ENCODE results near the gene ZBTB14. TPM values are rescaled to one million over a fixed set of nuclear protein-coding genes. Genes with fewer than 3 reads are reported as not detected.

Gene ZBTB14
- total RNA-seq, 1 donor from 2014 or later: 13.3 TPM

- peaks cover 26% of the 10 kb centered on the region for H3K36me3 ChIP-seq
- no peaks in the 10 kb centered on the region for H3K9me3 ChIP-seq
- no peaks in the 10 kb centered on the region for H3K4me1 ChIP-seq
- no peak overlapping the region for H3K27ac ChIP-seq
- no peak overlapping the region for H3K4me3 ChIP-seq
- no peak for TF ChIP-seq CTCF (IDR thresholded peaks at IDR 0.05)
- ATAC-seq (no peak), DNase-seq (no peak)
- intact Hi-C loops (cut with DNase I): no loop called here
- no peaks in the 10 kb centered on the region for H3K27me3 ChIP-seq (ENCODE audit: low read depth)
These were observed 7.7 kb downstream of the ZBTB14 start for GRCh38 chr18:5287854-5288253.

- no peak for TF ChIP-seq CTCF (IDR thresholded peaks at IDR 0.05)
- no peaks in the 10 kb centered on the region for H3K27me3 ChIP-seq (ENCODE audit: low read depth)
- no peaks in the 10 kb centered on the region for H3K4me1 ChIP-seq
- DNase-seq (no peak), ATAC-seq (no peak)
- intact Hi-C loops (cut with DNase I): no loop called here
- H3K36me3 ChIP-seq: peaks cover 20% of the 10 kb centered on the region
- no peaks in the 10 kb centered on the region for H3K9me3 ChIP-seq
- no peak overlapping the region for H3K4me3 ChIP-seq
- H3K27ac ChIP-seq: no peak overlapping the region
These were observed 9.0 kb downstream of the ZBTB14 start for GRCh38 chr18:5286525-5286924.

GRCh38 chr18:5285326-5285725, 10.2 kb downstream of the ZBTB14 start:
- H3K36me3 ChIP-seq: peaks cover 8% of the 10 kb centered on the region
- H3K4me1 ChIP-seq: no peaks in the 10 kb centered on the region
- no peaks in the 10 kb centered on the region for H3K27me3 ChIP-seq (ENCODE audit: low read depth)
- no peak overlapping the region for H3K4me3 ChIP-seq
- intact Hi-C loops (cut with DNase I): no loop called here
- no peak overlapping the region for H3K27ac ChIP-seq
- H3K9me3 ChIP-seq: no peaks in the 10 kb centered on the region
- TF ChIP-seq CTCF (IDR thresholded peaks at IDR 0.05): no peak
- ATAC-seq (no peak), DNase-seq (no peak)

GRCh38 chr18:5284808-5285207, 10.7 kb downstream of the ZBTB14 start:
- Histone ChIP-seq H3K4me1 (no peaks in the 10 kb centered on the region), H3K36me3 (peaks cover 3% of the 10 kb centered on the region), H3K27me3 (ENCODE audit: low read depth) (no peaks in the 10 kb centered on the region), H3K4me3 (no peak overlapping the region), H3K27ac (no peak overlapping the region), H3K9me3 (no peaks in the 10 kb centered on the region)
- no peak for ATAC-seq
- TF ChIP-seq CTCF (IDR thresholded peaks at IDR 0.05): no peak
- no peak for DNase-seq
- intact Hi-C loops (cut with DNase I): no loop called here

GRCh38 chr18:5282770-5283169, 12.8 kb downstream of the ZBTB14 start:
- Histone ChIP-seq H3K4me1 (no peaks in the 10 kb centered on the region), H3K27ac (no peak overlapping the region), H3K27me3 (ENCODE audit: low read depth) (no peaks in the 10 kb centered on the region), H3K36me3 (no peaks in the 10 kb centered on the region), H3K9me3 (no peaks in the 10 kb centered on the region), H3K4me3 (no peak overlapping the region)
- ATAC-seq (no peak), DNase-seq (no peak)
- TF ChIP-seq CTCF (IDR thresholded peaks at IDR 0.05): no peak
- intact Hi-C loops (cut with DNase I): no loop called here

GRCh38 chr18:5276947-5277346, 18.6 kb downstream of the ZBTB14 start:
- DNase-seq (no peak), ATAC-seq (no peak)
- intact Hi-C loops (cut with DNase I): no loop called here
- TF ChIP-seq CTCF (IDR thresholded peaks at IDR 0.05): no peak
- Histone ChIP-seq H3K4me3 (no peak overlapping the region), H3K27ac (no peak overlapping the region), H3K36me3 (no peaks in the 10 kb centered on the region), H3K9me3 (no peaks in the 10 kb centered on the region), H3K4me1 (no peaks in the 10 kb centered on the region), H3K27me3 (ENCODE audit: low read depth) (no peaks in the 10 kb centered on the region)
